Measurements from ENCODE around the gene ADAMTS1. TPM values are rescaled to one million over a fixed set of nuclear protein-coding genes. Genes with fewer than 3 reads are reported as not detected.
A peak's percentile ranks its signal among the peaks of the same experiment; 100 is the strongest.

The ADAMTS1 gene
- polyA plus RNA-seq, 3 donors = 0.01 TPM; not detected in 2

- H3K9me3 ChIP-seq (replicated peaks in 1 of 2; ENCODE audit: control insufficient read depth in 1 of 2, insufficient read depth in 1 of 2, low read length in 2 of 2) = peaks cover 0 to 24% of the 10 kb centered on the region in 2 donors
- Mint-ChIP-seq H3K9me3 (peaks cover 0 to 18% (median 4%) of the 10 kb centered on the region in 7 donors), H3K4me3 (peak overlapping the region; percentile 34 to 90), H3K4me1 (peaks cover 36% of the 10 kb centered on the region), H3K36me3 (peaks cover 0 to 7% of the 10 kb centered on the region in 2 donors), H3K27ac (no peak overlapping the region), H3K27me3 (ENCODE audit: low read depth in 3 of 3) (peaks cover 59 to 61% (median 61%) of the 10 kb centered on the region in 3 donors)
- H3K36me3 ChIP-seq (replicated peaks in 1 of 2; ENCODE audit: control insufficient read depth in 1 of 2, insufficient read depth in 2 of 2, low read length in 2 of 2) = no peaks in the 10 kb centered on the region
- no peaks in the 10 kb centered on the region for H4K20me1 ChIP-seq (ENCODE audit: insufficient read depth, low read length)
- H3K4me2 ChIP-seq (replicated peaks; ENCODE audit: extremely low read depth, low read length, poor library complexity, severe bottlenecking) = peak overlapping the region; percentile 61
- H3K4me3 ChIP-seq (replicated peaks in 1 of 3; ENCODE audit: low read depth in 2 of 3, low read length in 3 of 3) = peak overlapping the region in 1 of 3 experiments; percentile 59
- peak overlapping the region; percentile 51 for H2AFZ ChIP-seq (ENCODE audit: insufficient read depth, low read depth, low read length, poor library complexity, severe bottlenecking)
- H3K27me3 ChIP-seq (ENCODE audit: control insufficient read depth in 2 of 2, insufficient read depth in 2 of 2, low read length in 2 of 2) = peaks cover 55 to 60% of the 10 kb centered on the region in 2 donors
- H3K4me1 ChIP-seq (ENCODE audit: control insufficient read depth in 1 of 2, insufficient read depth in 2 of 2, low read length in 2 of 2) = peaks cover 38 to 41% of the 10 kb centered on the region in 2 donors
- TF ChIP-seq, protein P1, sequence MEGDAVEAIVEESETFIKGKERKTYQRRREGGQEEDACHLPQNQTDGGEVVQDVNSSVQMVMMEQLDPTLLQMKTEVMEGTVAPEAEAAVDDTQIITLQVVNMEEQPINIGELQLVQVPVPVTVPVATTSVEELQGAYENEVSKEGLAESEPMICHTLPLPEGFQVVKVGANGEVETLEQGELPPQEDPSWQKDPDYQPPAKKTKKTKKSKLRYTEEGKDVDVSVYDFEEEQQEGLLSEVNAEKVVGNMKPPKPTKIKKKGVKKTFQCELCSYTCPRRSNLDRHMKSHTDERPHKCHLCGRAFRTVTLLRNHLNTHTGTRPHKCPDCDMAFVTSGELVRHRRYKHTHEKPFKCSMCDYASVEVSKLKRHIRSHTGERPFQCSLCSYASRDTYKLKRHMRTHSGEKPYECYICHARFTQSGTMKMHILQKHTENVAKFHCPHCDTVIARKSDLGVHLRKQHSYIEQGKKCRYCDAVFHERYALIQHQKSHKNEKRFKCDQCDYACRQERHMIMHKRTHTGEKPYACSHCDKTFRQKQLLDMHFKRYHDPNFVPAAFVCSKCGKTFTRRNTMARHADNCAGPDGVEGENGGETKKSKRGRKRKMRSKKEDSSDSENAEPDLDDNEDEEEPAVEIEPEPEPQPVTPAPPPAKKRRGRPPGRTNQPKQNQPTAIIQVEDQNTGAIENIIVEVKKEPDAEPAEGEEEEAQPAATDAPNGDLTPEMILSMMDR (IDR thresholded peaks at IDR 0.05) = no peak
- no peak for DNase-seq
- no peak overlapping the region for H3K27ac ChIP-seq (ENCODE audit: low read depth in 1 of 2, low read length in 2 of 2)
- intact Hi-C loops (cut with micrococcal nuclease) = loop anchor here in 1 of 2 donors (10.0 kb wide), 1 partner anchor 1492 kb away; no protein-coding TSS in a partner anchor
- no peak overlapping the region for H3K9ac ChIP-seq (ENCODE audit: insufficient read depth, low read length, poor library complexity, severe bottlenecking)
- H3K79me2 ChIP-seq (ENCODE audit: insufficient read depth, low read length) = no peaks in the 10 kb centered on the region
- WGBS (ENCODE audit: insufficient coverage) = 3% methylated on average over 25 of the region's 35 CpGs
These were observed 2.0 kb downstream of the ADAMTS1 start for GRCh38 chr21:26842974-26843932.

DNA sequence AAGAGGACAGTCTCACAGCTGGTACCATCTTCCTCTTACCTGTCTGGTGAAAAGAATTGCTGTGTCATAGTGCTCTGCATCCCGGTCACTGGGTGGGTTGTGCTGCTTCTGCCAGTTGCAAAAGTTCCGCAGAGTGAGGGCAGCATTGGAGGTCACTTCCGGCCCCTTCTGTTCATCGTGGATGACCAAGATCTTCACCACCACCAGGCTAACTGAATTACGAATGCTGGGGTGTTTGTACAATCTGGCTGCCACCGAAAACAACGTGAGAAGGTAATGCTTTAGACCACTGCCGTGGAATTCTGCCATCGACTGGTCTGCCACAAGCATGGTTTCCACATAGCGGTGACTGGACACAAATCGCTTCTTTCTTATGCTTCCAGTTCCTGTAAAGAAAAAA is 2.9 kb downstream of the ADAMTS1 start:
- Histone ChIP-seq H3K27me3 (ENCODE audit: control insufficient read depth in 2 of 2, insufficient read depth in 2 of 2, low read length in 2 of 2) (peaks cover 45 to 50% of the 10 kb centered on the region in 2 donors), H3K27ac (ENCODE audit: low read depth in 1 of 2, low read length in 2 of 2) (no peak overlapping the region), H2AFZ (ENCODE audit: insufficient read depth, low read depth, low read length, poor library complexity, severe bottlenecking) (no peak overlapping the region), H3K4me3 (replicated peaks in 1 of 3; ENCODE audit: low read depth in 2 of 3, low read length in 3 of 3) (no peak overlapping the region), H4K20me1 (ENCODE audit: insufficient read depth, low read length) (no peaks in the 10 kb centered on the region), H3K4me1 (ENCODE audit: control insufficient read depth in 1 of 2, insufficient read depth in 2 of 2, low read length in 2 of 2) (peaks cover 38 to 41% of the 10 kb centered on the region in 2 donors), H3K79me2 (ENCODE audit: insufficient read depth, low read length) (no peaks in the 10 kb centered on the region), H3K9me3 (replicated peaks in 1 of 2; ENCODE audit: control insufficient read depth in 1 of 2, insufficient read depth in 1 of 2, low read length in 2 of 2) (peaks cover 0 to 24% of the 10 kb centered on the region in 2 donors), H3K36me3 (replicated peaks in 1 of 2; ENCODE audit: control insufficient read depth in 1 of 2, insufficient read depth in 2 of 2, low read length in 2 of 2) (no peaks in the 10 kb centered on the region), H3K9ac (ENCODE audit: insufficient read depth, low read length, poor library complexity, severe bottlenecking) (no peak overlapping the region), H3K4me2 (replicated peaks; ENCODE audit: extremely low read depth, low read length, poor library complexity, severe bottlenecking) (no peak overlapping the region)
- H3K4me3 Mint-ChIP-seq = peak overlapping the region in 1 of 2 donors; percentile 51
- WGBS (ENCODE audit: insufficient coverage) = 69% methylated on average over 10 of the region's 11 CpGs
- no peak for DNase-seq
- peaks cover 0 to 18% (median 4%) of the 10 kb centered on the region in 7 donors for H3K9me3 Mint-ChIP-seq
- H3K27me3 Mint-ChIP-seq (ENCODE audit: low read depth in 3 of 3) = peaks cover 51 to 53% (median 52%) of the 10 kb centered on the region in 3 donors
- peaks cover 36% of the 10 kb centered on the region for H3K4me1 Mint-ChIP-seq
- H3K36me3 Mint-ChIP-seq = peaks cover 0 to 7% of the 10 kb centered on the region in 2 donors
- no peak overlapping the region for H3K27ac Mint-ChIP-seq
- TF ChIP-seq, protein P1 (IDR thresholded peaks at IDR 0.05) = no peak
- intact Hi-C loops (cut with micrococcal nuclease) = loop anchor here in 1 of 2 donors (10.0 kb wide), 1 partner anchor 1493 kb away; no protein-coding TSS in a partner anchor
